22Rv1 (cell line): ENCODE measurements around the gene TTLL6.

Experiments
- ZFX ChIP-seq: fragments of 450-650 bp; IDR thresholded peaks from 2 replicates; pipeline ENCODE4 v1.6.1; 2017; ENCODE audit warnings: antibody characterized with exemption, borderline replicate concordance
- TF ChIP-seq, protein P1 (sequence below): fragments of 450-650 bp; IDR thresholded peaks from 2 replicates; pipeline ENCODE4 v1.5.1; 2017; ENCODE audit warnings: mild to moderate bottlenecking

GRCh38 chr17:48834973-48835372, 17.9 kb upstream of the TTLL6 start:
- TF ChIP-seq, protein P1, sequence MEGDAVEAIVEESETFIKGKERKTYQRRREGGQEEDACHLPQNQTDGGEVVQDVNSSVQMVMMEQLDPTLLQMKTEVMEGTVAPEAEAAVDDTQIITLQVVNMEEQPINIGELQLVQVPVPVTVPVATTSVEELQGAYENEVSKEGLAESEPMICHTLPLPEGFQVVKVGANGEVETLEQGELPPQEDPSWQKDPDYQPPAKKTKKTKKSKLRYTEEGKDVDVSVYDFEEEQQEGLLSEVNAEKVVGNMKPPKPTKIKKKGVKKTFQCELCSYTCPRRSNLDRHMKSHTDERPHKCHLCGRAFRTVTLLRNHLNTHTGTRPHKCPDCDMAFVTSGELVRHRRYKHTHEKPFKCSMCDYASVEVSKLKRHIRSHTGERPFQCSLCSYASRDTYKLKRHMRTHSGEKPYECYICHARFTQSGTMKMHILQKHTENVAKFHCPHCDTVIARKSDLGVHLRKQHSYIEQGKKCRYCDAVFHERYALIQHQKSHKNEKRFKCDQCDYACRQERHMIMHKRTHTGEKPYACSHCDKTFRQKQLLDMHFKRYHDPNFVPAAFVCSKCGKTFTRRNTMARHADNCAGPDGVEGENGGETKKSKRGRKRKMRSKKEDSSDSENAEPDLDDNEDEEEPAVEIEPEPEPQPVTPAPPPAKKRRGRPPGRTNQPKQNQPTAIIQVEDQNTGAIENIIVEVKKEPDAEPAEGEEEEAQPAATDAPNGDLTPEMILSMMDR: no peak
- no peak for TF ChIP-seq ZFX
